GM13977 (cell line): ENCODE data around the gene DUS2.

ENCODE experiments used
- DNase-seq: peaks from one replicate; pipeline ENCODE4 v3.0.0; 2012; ENCODE audit warnings: low spot score
- in situ Hi-C: fragments of 300-500 bp; cut with MboI; formaldehyde crosslinking; loops from one replicate; pipeline ENCODE4 v1.12.0; 2022; ENCODE audit warnings: low sequenced_read_pairs, low pct_unique_long_range_greater_than_20kb, mixed read lengths, inconsistent platforms; ENCODE audit not compliant: unreplicated experiment
- TF ChIP-seq, protein P1 (sequence below): IDR thresholded peaks from 2 replicates; pipeline ENCODE4 v1.5.1; 2012; ENCODE audit warnings: mild to moderate bottlenecking, control low read depth; ENCODE audit not compliant: insufficient read depth; ENCODE audit errors: extremely low read depth, missing control alignments

Gene DUS2

DNA sequence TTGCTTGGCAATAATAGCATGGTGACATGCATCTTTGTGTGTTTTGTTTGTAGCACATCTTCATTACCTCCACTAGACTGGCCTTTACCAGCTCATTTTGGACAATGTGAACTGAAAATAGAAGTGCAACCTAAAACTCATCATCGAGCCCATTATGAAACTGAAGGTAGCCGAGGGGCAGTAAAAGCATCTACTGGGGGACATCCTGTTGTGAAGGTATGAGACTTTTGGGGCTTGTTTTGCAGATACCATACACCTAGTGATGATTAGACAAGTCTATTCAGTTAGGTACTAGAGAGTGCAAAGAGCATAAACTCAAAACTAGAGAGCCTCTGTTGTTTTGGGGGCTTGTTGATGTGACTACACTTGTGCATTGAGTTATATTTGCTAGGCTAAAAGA, 103.3 kb downstream of the DUS2 start:
- TF ChIP-seq, protein P1, sequence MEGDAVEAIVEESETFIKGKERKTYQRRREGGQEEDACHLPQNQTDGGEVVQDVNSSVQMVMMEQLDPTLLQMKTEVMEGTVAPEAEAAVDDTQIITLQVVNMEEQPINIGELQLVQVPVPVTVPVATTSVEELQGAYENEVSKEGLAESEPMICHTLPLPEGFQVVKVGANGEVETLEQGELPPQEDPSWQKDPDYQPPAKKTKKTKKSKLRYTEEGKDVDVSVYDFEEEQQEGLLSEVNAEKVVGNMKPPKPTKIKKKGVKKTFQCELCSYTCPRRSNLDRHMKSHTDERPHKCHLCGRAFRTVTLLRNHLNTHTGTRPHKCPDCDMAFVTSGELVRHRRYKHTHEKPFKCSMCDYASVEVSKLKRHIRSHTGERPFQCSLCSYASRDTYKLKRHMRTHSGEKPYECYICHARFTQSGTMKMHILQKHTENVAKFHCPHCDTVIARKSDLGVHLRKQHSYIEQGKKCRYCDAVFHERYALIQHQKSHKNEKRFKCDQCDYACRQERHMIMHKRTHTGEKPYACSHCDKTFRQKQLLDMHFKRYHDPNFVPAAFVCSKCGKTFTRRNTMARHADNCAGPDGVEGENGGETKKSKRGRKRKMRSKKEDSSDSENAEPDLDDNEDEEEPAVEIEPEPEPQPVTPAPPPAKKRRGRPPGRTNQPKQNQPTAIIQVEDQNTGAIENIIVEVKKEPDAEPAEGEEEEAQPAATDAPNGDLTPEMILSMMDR, result no peak
- in situ Hi-C loops, result no loop called here
- peak; percentile 44 for DNase-seq

DNA sequence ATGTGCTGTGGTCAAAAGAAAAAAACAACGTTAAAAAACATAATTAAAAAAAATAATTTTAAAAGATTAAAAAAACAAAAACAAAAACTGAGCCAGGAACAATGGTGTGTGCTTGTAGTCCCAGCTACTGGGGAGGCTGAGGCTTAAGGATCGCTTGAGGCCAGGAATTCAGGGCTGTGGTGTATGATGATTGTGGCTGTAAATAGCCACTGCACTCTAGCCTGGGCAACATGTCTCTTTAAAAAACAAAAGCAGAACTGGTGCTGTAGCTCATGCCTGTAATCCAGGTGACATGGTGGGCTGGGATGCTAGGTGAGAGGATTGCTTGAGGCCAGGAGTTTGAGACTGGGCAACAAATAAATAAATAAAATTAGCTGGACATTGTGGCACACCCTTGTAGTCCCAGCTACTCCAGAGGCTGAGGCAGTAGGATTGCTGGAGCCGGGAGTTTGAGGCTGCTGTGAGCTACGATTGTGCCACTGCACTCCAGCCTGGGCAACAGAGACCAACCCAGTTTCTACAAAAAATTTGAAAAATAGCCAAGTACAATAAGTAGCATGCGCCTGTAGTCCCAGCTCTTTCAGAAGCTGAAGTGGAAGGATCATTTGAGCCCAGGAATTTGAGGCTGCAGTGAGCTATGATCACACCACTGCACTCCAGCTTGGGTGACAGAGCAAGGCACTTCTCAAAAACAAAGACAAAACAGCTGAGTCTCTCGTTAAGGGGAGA, 105.7 kb downstream of the DUS2 start:
- in situ Hi-C loops, result no loop called here
- TF ChIP-seq, protein P1, result no peak
- no peak for DNase-seq
